ENCODE results near the gene RAB3IL1.
"Not testable (repeated sequence)": the region's sequence is repeated elsewhere in the genome, so short reads cannot be mapped to it uniquely, and the experiment has no call there.

RAB3IL1 gene

DNA sequence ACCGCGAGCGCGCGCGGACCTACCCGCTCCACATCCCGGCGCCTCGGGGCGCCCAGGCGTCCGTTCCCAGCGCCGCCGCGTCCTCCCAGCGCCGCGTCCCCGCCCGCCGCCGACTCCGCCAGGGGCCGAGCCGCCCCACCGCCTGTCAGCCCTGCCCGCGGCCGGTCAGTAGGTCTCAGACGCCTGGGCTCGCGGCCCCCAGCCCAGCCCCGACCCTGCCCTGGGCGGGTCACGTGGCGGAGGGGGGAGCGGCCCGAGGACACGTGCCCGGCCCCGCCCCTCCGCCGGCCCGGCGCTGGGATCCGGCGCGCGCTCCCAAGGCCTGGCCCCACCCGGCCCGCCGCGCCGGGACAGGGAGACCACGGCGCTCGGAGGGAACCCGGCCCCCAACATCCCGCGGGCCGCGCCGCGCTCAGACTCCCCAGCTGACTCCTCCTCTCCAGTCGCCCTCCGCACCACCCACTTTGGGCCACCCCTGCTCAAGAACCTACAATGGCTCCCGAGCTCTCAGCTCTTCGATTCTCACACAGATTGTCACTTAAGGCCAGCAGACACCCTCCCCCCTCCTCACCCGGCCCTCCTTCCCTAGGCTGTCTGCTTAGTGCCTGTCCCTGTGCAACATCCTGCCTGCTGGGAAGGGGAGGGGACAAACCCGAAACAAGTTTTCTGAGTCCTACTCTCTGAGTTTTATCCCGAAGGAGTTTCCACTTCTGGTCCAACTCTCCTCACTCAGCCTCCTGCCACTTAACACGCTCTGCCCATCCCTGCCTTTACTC is at the start of gene RAB3IL1:
TSS of gene RAB3IL1 (minus strand) at position 233 of the 776 bp plus-strand sequence. CDS start at position 34, 199 bp downstream.
- DNase-seq (ENCODE audit: low read depth, low spot score): peak; percentile 79

GRCh38 chr11:61966734-61967115 is 49.4 kb upstream of the RAB3IL1 start:
- peak; percentile 63 for DNase-seq (ENCODE audit: low read depth, low spot score)

DNA sequence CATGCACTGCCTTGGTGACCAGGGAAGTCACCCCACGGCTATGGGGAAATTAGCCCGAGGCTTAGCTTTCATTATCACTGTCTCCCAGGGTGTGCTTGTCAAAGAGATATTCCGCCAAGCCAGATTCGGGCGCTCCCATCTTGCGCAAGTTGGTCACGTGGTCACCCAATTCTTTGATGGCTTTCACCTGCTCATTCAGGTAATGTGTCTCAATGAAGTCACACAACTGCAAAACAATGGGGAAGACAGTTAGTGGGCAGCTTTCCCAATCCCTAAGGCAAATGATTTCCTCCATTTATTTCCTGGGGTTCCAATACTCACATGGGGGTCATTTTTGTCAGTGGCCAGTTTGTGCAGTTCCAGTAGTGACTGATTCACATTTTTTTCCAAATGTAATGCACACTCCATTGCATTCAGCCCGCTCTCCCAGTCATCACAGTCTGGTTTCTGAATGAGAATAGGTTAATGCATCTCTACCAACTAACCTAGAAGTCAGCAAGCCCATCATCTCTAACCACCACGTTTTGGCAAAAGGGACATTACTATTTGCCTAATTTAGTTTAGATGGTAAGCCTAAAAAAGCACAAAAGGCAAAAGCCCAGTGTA is 47.4 kb upstream of the RAB3IL1 start:
- DNase-seq (ENCODE audit: low read depth, low spot score): not testable (repeated sequence)

GRCh38 chr11:61964058-61964665 is 46.8 kb upstream of the RAB3IL1 start:
- DNase-seq (ENCODE audit: low read depth, low spot score): no peak

DNA sequence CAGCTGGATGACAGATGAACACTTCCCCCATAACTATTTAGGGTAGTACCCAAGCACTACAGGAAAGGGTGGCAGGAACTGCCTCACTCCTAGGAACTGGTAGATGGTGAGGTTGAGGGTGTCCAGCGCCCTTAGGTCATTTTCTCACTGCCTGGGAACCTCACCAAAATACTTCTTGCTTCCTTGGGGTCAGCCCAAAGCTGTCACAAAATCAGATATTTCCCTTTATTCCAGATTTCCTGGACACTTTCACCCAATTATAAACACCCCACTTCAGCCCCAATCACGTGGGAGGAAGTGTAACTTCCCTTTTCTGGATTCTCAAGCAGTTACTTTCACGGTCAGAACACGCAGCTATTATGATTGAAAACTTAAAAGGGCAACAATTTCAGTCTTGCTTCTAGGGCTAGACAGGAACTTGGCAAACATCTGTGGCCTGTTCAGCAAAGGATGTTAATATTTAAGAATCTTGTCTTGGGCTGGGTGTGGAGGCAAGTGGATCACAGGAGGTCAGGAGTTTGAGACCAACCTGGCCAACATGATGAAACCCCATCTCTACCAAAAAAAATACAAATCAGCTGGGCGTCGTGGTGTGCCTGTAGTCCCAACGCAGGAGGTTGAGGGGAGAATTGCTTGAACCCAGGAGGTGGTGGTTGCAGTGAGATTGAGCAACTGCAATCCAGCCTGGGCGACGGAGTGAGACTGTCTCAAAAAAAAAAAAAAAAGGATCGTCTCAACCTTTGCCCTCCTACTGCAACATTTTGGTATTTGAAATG is 46.1 kb upstream of the RAB3IL1 start:
- DNase-seq (ENCODE audit: low read depth, low spot score): peak; percentile 54

DNA sequence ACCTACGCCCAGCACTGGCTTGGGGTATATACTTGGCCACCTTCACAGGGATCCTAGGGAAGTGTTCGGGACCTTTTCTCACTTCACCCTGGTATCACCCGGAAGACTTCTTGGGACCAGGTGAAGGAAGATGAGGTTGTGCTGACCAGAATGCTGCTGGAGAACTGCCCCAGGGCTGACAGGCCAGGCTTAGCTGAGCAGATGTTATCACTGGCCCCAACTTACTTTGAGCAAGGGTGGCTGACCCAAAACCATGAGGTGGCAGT is 45.6 kb upstream of the RAB3IL1 start:
- DNase-seq (ENCODE audit: low read depth, low spot score): peak; percentile 75

GRCh38 chr11:61962213-61963015 is 45.0 kb upstream of the RAB3IL1 start:
- peak; percentile 27 for DNase-seq (ENCODE audit: low read depth, low spot score)

DNA sequence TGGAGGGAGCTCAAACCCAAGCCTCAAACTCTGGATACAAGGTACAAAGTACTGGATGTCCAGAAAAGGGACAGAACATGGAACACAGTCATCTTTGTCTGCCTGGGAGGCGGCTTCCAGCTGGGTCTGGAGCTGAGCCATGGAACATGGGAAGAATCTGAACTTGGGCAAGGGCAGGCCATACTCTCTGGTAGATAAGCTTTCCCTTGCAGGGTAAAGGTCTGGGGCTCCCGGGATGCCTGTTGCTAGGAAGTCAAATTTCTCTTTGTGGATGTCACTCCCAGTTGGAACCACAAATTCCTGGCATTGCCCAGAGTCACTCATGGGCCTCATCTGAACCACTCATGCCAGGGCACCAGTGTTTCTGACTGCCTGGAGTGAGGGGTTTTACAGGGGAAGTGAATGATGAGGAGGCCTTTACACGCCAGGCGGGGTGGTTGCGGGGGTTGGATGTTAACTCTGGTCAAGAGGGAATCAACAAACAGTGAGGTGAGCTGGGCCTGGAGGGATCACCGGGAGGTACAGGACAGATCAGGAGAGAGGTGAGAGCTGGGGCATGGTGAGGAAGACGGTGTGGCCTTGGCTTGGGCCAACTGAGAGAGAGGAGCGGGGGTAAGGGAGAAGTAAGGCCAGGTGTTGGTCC is 44.3 kb upstream of the RAB3IL1 start:
- no peak for DNase-seq (ENCODE audit: low read depth, low spot score)

- no peak for DNase-seq (ENCODE audit: low read depth, low spot score)
Measured at GRCh38 chr11:61960532-61960931, 43.2 kb upstream of the RAB3IL1 start.

DNA sequence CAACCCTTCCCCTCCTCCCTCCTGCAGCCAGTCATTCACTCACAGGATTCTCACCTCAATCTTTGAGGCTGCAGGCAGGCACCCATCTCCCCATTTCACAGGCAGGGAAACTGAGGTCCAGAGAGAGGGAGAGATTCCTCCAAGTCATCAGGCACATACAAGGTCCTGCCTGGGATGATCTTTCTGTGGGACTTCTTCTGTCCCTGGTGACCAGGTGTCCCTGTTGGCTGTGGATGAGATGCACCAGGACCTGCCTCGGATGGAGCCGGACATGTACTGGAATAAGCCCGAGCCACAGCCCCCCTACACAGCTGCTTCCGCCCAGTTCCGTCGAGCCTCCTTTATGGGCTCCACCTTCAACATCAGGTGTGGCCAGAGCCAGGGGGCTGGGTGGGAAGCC is 42.3 kb upstream of the RAB3IL1 start:
- DNase-seq (ENCODE audit: low read depth, low spot score): no peak

GRCh38 chr11:61959114-61959513 is 41.7 kb upstream of the RAB3IL1 start:
- DNase-seq (ENCODE audit: low read depth, low spot score): no peak

DNA sequence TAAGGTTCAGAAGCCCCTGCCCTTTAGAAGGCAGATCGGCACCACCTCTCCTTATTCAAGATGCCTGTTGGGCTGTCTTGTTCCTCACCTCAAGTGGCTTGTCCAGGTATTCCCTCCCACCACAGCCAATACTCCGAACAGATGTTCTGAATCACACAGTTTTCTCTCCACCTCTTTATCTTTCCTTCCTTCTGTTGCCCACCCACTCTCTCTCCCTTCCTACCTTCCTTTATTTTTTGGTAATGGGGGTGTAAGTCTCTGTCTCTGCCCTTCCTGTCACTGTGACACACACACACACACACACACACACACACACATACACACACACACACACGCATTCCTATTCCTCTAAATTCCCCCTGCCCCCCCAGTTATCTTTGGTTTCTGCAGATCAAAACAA is 41.2 kb upstream of the RAB3IL1 start:
- no peak for DNase-seq (ENCODE audit: low read depth, low spot score)

DNA sequence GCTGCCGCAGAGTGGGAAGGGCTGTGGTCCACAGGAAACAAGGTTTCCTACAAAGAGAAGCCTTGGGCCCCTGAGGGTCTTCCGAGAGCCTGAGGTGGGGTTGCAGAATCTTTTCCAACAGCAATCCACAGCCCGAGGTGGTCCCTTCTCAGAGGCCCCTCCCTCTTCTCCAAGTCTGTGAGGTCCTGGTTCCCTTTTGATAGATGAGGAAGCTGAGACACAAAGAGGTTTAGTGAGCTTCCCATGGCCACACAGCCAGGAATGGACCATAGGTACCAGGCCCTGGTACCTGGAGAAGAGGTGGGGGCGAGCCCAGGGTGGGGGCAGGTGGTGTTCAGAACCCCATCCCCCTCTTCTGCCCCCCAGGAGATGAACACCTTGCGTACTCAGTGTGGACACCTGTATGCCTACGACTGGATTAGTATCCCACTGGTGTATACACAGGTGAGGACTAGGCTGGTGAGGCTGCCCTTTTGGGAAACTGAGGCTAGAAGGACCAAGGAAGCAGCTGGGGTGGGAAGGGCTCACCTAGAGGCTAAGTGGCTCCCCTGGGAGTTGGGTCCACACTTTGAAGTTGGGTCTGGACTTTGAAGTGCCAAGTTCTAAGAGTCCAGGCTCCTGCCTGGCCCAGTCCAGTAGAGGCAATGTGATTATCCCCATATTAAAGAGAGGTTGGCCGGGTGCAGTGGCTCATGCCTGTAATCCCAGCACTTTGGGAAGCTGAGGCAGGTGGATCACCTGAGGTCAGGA is 39.8 kb upstream of the RAB3IL1 start:
- no peak for DNase-seq (ENCODE audit: low read depth, low spot score)

DNA sequence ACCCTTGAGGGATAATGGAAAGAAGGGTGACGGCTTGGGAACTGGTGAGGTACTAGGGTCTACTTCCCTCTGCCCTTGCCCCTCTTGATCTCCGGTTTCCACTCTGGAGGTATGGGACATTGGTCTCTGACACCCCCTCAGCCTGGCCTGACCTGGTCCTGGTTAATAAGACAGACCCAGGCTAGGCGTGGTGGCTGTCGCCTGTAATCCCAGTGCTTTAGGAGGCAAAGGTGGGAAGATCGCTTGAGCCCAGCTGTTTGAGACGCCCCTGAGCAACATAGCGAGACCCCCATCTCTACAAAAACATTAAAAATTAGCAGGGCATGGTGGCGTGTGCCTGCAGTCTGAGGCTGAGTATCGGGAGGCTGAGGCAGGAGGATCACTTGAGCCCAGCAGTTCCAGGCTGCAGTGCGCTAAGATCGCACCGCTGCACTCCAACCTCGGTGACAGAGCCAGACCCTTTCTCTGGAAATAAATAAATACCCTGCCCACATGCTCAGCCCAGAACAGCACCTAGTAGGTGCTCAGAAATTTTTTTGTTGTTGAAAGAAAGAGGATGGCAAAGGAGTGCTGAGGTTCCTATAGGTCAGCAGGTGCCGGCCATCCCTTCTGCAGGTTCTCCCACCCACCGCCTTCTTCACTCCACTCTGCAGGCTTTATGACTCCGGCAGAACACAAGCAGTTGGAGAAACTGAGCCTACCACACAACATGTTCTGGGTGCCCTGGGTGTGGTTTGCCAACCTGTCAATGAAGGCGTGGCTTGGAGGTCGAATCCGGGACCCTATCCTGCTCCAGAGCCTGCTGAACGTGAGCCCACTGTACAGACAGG is 39.0 kb upstream of the RAB3IL1 start:
- no peak for DNase-seq (ENCODE audit: low read depth, low spot score)

- peak; percentile 46 for DNase-seq (ENCODE audit: low read depth, low spot score)
Measured at GRCh38 chr11:61955422-61956135, 38.2 kb upstream of the RAB3IL1 start.

- DNase-seq (ENCODE audit: low read depth, low spot score): peak; percentile 75
Measured at GRCh38 chr11:61954851-61955421, 37.6 kb upstream of the RAB3IL1 start.

DNA sequence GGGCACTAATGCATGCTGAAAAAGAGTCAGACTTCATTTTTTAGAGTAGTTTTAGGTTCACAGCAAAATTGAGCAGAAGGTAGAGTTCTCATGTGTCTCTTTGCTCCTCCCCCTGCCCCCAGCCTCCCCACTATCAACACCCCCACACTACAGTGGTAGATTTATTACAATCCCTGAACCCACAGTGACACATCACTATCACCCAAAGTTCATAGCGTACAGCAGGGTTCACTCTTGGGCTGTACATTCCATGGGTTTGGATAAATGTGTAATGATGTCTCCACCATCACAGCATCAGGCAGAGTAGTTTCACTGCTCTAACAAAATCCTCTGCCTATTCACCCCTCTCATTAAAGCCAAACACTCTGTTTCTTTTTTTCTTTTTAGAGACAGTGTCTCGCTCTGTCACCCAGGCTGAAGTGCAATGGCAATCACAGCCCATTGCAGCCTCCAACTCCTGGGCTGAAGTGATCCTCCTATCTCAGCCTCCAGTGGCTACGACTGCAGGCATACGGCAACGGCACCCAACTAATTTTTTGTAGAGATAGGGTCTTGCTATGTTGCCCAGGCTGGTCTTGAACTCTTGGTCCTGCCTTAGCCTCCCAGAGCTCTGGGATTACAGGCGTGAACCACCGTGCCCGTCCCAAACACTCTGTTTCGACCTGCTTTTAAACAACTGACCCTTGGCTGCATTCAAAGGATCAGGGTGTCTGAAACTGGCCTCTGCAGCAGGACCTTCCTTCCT is 36.9 kb upstream of the RAB3IL1 start:
- no peak for DNase-seq (ENCODE audit: low read depth, low spot score)

- DNase-seq (ENCODE audit: low read depth, low spot score): not testable (repeated sequence)
Measured at GRCh38 chr11:61953632-61954031, 36.3 kb upstream of the RAB3IL1 start.
